ENCODE data around the gene KIAA0408. TPM values are rescaled to one million over a fixed set of nuclear protein-coding genes. Genes with fewer than 3 reads are reported as not detected.

The KIAA0408 gene
- total RNA-seq (1 to 10 TPM; 1.8 to 5.0 (median 4.0) TPM), polyA plus RNA-seq (1 to 10 TPM; 2.1 to 7.4 TPM)
- long read RNA-seq, donor 1, partial matches to known transcripts, result 1 of 1 reads
- long read RNA-seq, donor 1, other reads (novel, unspliced or antisense), result 0 of 1 reads
- long read RNA-seq, donor 2, result 0 reads
- long read RNA-seq, donor 3, full-length matches to known transcripts, result 1 of 1 reads
- long read RNA-seq, donor 3, partial matches to known transcripts, result 0 of 1 reads
- long read RNA-seq, donor 3, other reads (novel, unspliced or antisense), result 0 of 1 reads

DNA sequence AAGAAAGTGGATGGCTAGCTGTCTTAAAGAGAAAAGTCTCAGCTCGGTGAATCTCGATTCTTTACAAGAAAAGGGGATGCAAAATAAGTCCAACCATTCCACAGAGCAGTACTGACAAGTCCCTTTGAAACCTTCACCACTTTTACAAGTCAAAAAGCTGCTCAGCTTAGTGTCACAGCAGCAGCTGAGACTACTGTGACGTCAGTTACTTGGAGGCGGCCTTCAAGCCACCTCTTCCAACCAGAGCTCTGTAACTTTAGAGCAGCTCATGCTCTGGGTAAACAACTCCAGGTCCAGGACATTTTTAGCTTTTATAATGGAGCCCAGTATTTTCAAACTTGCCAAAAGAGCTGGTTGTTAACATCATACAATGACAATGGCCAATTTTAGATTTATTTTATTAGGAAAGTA is at the start of gene KIAA0408:
Gene KIAA0408, minus strand, starts transcription at position 159 of the 411 bp plus-strand sequence. CDS start 5,408 bp downstream, outside the sequence.
- TF ChIP-seq EP300 (IDR thresholded peaks at IDR 0.05) (no peak), POLR2A (IDR thresholded peaks at IDR 0.05) (no peak), CTCF (IDR thresholded peaks at IDR 0.05) (no peak)
- H3K27me3 ChIP-seq, result no peaks in the 10 kb centered on the region
- H3K9me3 ChIP-seq, result no peaks in the 10 kb centered on the region
- WGBS, 3 donors, result 10 to 15% (median 13%) methylated on average over 4 of the region's 4 CpGs
- H3K36me3 ChIP-seq, result no peaks in the 10 kb centered on the region
- H3K4me1 ChIP-seq (ENCODE audit: insufficient read depth), result no peaks in the 10 kb centered on the region
- H3K4me3 ChIP-seq, result peak within 1 kb of the TSS; percentile 31
- peak within 1 kb of the TSS; percentile 17 to 71 for H3K27ac ChIP-seq
- peak; percentile 60 to 79 (median 70) for DNase-seq
- intact Hi-C loops (cut with DNase I), result no loop called here

DNA sequence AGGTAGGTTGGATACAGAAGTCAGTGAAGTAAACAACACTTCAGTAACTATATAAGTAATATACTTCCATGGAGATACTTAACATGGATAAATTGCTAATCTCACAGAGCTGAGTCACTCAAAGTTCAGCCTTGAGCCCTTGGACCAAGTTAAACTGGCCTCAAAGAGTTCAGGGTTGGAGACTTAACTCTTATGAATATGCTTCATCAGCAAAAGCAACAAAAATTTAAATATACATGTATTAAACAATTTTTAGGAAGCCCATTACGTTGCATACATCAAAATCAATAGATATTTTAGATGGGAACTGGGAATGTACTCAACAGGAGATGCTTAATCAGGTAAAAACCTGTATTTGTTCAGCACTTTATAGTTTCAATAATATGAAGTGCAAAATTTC is 47.7 kb upstream of the KIAA0408 start:
- Histone ChIP-seq H3K27me3 (no peaks in the 10 kb centered on the region), H3K36me3 (no peaks in the 10 kb centered on the region), H3K4me3 (no peak overlapping the region), H3K27ac (no peak overlapping the region), H3K4me1 (ENCODE audit: insufficient read depth) (no peaks in the 10 kb centered on the region), H3K9me3 (no peaks in the 10 kb centered on the region)
- intact Hi-C loops (cut with DNase I), result no loop called here
- TF ChIP-seq CTCF (IDR thresholded peaks at IDR 0.05) (no peak), POLR2A (IDR thresholded peaks at IDR 0.05) (no peak), EP300 (IDR thresholded peaks at IDR 0.05) (no peak)
- WGBS, 3 donors, result 84 to 89% (median 87%) methylated on average over 1 of the region's 1 CpG
- DNase-seq, result no peak

DNA sequence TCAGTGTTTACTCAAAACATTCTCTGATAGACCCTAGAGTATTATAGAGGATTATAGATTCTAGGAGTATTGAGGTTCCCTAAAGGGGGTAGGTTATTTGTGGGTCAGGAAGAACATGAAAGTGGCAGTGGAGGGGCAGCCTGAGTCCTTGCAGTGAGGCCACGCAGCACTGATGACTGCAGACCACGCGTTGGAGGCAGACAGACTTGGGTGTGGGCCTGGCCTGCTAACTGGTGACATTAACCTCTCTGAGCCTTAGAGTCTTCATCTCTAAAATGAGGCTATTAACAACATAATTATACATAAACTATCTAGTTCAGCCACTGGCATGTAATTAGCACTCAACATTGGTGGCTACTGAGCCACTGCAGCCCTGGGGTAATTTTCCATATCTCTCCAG is 43.8 kb upstream of the KIAA0408 start:
- WGBS, 3 donors, result 86 to 93% (median 89%) methylated on average over 3 of the region's 3 CpGs
- Histone ChIP-seq H3K9me3 (no peaks in the 10 kb centered on the region), H3K27me3 (no peaks in the 10 kb centered on the region), H3K27ac (no peak overlapping the region), H3K4me3 (no peak overlapping the region), H3K36me3 (no peaks in the 10 kb centered on the region), H3K4me1 (ENCODE audit: insufficient read depth) (no peaks in the 10 kb centered on the region)
- intact Hi-C loops (cut with DNase I), result no loop called here
- no peak for DNase-seq
- TF ChIP-seq CTCF (IDR thresholded peaks at IDR 0.05), result no peak
- TF ChIP-seq POLR2A (IDR thresholded peaks at IDR 0.05), result no peak
- TF ChIP-seq EP300 (IDR thresholded peaks at IDR 0.05), result no peak

DNA sequence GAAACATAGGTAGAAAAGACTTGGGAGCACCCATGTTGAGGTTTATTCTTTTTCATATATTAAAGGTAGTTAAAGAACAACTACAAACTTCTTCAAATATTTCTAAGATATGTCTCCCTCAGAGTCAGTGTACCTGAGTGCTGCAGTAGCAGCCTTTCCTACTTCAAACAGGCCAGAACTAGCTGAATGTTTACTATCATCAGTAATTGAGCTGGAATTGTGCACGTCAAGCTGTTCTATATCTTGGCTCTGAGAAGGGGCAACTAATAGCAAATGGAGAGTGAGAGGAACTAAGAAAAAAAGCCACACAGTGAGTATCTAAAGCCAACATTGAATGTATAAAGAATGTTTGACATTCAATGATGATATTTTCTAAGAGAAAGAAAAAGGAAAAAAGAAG is 38.2 kb upstream of the KIAA0408 start:
- Histone ChIP-seq H3K4me3 (no peak overlapping the region), H3K36me3 (no peaks in the 10 kb centered on the region), H3K4me1 (ENCODE audit: insufficient read depth) (no peaks in the 10 kb centered on the region), H3K9me3 (no peaks in the 10 kb centered on the region), H3K27me3 (no peaks in the 10 kb centered on the region), H3K27ac (no peak overlapping the region)
- 67 to 75% (median 71%) methylated on average over 1 of the region's 1 CpG for WGBS, 3 donors
- TF ChIP-seq CTCF (IDR thresholded peaks at IDR 0.05) (no peak), EP300 (IDR thresholded peaks at IDR 0.05) (no peak), POLR2A (IDR thresholded peaks at IDR 0.05) (no peak)
- no peak for DNase-seq
- intact Hi-C loops (cut with DNase I), result no loop called here
